Effector CD8-positive, alpha-beta T cell (primary cell): Measurements from ENCODE around the gene ZCCHC24.
A peak's percentile ranks its signal among the peaks of the same experiment; 100 is the strongest.

Source experiments
- DNase-seq: peaks from one replicate; lab custom pipeline; 2025; lab: John Stamatoyannopoulos, UW

The ZCCHC24 gene

DNA sequence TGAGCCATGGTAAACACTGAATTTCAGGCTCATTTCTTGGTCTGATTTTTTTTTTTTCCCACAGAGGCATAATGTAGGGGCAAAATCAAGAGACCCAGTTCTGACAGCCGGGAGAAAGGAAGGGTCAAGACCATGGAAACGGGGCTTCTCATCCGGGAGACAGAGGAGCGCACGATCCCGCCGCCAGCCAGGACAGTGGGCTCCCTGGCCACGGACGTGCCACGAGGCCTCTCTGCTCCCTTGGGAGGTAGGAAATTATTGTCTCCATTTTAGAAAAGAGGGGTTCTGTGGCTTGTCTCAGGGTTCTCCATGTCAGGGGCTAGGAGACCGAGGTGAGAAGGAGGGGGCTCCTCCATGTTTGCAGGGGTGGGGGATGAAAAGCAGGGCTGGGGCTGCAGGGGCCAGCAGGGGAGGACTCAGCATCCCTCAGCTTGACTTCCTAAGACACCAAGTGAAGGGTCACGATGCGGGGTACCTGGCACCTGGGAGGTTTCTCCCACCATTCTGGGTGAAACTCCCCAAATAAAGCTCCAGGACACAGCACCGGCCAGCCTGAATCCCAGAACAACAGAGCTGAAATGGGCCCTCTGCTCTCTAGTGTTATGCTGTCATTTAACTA lies 60.5 kb downstream of the ZCCHC24 start:
- no peak for DNase-seq

DNA sequence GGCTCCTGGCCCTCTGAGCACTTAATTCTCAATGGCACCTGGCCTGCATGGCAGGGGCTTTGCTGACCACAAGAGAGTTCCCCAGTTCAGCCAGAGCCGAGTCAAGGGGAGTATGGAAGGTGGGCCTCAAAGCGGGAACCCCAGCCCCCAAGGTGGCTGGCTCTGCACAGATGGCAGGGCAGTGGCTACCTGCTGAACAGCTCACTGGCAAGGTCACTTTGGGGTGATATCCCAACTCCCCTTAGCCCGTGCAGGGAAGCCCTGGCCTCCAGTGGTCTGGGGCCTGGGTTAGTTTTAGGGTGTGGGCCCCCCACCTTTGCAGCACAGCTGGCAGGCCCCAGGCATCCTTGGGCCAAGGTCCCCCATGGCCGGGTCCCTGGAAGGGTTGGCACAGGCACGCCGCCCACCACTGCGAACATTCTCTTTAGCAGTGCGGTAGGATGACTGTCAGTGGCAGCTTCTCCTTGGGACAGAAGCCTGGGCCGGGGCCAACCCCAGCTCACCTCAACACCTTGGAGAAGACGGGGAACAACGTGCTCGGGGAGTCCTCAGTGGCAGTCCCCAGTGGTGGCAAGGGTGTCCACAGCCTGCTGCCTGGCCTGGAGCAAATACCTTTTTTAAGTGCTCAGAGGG lies 61.3 kb downstream of the ZCCHC24 start:
- no peak for DNase-seq

DNA sequence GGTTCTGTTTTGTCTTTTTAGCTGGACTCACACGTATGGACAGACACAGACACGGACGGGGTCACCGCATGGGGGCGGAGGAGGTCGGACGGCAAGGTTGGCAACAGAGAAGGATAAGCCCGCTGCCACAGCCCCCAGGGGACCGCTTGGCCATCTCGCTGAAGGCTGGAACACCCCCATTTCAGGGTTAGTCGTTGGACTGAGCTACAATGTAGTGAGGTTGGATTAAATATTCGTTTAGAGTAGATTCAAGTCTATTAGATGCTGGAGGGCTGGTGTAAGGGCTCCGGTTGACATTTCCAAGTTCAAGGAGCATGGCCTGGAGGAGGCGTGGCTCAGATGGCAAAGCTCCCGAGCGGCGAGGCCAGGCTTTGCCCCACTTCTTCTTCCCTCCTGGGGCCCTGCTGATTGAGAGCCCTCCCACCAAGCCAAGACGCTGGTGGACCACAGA lies 62.9 kb downstream of the ZCCHC24 start:
- DNase-seq: no peak

DNA sequence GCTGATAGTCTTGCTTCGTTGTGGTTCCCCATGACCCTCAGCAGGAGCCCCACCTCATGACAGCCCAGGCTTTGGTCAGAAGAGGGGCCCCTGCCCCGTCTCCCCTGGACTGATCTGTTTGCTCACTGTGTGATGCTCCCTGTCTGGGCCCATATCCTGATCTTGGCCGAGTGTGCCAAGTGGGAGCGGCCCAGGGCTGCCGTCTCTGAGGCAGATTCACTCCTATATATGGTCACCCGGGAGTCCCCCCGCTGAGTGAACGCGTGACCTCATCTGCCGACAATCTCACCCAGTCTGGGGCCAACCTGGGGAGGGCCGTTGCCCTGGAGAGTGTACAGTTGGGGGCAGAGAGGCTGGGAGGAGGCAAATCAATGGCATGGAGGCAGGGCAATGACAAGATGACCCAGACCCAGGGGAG lies 63.6 kb downstream of the ZCCHC24 start:
- no peak for DNase-seq

DNA sequence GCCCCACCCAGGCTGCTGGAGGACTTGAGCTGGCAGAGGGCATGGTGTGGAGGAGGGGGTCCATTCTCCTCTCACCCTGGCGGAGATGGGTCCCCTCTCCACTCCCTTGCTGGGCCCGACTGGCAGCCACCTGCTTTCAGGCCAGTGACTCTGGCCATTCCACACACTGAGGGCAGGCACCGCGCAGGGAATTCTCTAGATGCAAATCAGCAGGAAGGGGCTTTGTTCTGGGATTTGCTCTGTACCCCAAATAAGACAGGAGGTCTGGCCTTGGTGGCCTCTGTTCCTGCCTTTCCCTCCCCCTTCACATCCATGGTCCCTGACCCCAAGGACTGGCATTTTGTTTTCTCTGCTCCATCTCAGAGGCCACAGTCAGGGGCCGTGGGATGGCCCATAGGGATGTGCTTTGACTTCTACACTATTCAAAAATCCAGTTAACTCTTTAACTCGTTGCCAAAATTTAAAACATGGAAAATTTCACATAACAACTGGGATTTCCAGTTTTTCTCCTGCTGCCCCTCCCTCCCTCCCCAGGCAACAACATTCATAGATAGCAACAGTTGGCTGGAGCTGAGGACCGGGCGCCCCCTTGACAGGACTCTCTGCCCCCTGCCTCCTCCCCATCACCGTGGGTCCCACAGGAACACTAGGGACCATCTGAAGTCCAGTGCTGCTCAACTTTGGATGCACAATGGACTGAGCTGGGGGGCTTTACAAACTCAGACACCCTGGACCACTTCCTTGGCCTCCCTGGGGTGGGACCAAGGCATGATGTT lies 64.3 kb downstream of the ZCCHC24 start:
- no peak for DNase-seq

DNA sequence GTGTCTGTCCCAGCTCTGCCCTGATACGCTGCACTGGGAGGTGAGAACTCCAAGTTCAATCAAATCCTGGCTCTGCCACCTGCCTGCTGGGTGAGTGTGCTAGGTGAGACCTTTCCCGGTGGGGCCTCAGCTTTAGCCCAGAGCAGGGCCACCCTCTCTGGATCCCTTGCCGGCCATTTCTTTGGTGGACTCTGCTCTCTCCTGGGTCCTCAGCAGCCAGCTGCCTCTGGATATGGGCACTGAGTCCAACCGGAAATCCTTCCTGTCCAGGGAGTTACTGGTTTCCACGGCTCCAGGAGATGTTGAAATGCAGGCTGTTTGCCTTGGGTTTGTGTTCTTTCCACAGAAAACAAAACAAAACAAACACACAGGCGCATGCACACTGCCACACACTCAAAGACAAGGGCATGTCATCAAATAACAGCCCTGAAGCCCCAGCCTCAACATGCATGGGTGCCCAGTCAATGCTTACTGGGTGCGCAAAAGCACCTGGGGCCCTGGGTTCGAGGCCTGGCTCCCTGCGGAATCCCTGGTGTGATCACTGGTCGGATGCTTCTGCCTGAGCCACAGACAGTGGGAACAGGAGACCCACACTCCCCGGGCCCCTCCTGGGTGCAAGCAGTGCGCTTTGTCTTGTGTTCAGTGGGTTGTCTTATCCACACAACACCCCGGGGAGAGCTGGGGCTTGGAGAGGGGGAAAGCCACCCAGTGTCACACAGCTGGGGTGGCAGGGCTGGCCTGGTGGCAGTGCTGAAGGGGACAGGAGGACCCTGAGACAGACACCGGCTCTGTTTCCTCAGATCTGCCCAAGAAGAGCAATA lies 65.1 kb downstream of the ZCCHC24 start:
- no peak for DNase-seq

DNA sequence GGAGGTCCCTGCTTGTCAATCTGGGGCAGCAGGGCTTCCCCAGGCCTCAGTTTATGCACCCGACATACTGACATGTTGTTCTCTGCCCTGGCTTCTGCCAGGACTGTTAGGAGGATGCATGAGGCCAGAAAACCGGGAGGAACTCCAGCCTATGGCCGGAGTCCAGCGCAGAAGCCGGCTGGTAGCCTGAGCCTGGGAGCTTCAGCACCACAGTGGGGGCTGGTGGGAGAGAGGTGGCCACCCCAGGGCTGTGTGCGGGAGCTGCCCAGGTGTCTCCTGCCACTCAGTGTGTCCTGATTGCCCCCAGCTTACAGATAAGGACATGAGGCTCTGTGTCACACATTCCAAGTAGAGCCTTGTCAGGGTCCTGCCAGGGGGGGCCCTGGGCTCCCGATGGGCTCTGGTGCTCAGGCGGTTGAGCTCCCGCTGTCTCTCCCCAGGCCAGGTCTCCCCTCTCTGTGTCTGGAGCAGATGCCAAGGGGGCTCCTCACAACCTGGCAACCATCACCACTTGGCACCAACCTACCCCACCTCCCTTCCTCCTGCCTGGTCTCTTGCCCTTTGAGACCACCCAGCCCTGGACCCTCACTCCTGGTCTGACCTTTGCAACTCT lies 65.8 kb downstream of the ZCCHC24 start:
- DNase-seq: no peak

DNA sequence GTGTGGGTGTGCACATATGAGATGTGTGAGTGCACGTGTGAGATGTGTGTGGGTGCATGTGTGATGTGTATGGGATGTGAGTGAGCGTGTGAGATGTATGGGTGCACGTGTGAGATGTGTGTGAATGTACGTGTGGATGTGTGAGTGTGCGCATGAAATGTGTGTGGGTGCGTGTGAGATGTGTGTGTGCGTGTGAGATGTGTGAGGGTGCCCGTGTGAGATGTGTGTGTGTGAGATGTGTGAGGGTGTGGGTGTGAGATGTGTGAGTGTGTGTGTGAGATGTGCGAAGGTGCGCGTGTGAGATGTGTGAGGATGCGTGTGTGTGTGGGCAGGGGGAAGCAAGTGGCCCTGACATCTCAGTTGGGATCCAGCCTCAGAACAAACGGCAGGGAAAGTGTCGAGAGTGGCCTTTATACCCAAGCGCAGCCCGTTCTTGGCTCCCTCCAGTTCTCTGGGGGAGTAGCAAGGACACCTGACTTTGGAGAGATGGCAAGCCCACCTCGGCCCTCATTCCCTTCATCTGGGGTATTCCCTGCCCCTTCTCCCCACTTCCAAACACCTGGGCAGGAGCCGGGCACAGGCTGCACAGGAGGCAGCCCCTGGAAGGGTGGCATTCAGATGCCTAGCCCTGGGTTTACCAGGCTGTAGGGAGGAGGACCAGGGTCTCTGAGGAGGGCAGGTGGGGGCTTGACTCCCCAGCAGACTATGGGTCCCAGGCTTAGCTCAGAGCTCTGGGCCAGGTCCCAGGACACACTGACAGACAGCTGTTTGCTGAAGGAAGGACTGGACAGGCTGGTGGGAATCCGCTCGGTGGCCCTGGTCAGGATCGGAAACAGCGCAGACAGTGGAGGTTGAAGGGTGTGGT lies 66.5 kb downstream of the ZCCHC24 start:
- no peak for DNase-seq

DNA sequence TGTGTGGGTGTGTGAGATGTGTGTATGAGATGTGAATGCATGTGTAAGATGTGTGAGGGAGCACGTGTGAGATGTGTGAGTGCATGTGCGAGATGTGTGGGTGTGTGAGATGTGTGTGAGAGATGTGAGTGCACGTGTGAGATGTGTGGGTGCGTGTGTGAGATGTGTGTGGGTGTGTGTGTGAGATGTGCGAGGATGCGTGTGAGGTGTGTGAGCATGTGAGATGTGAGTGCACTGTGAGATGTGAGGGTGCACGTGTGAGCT lies 67.1 kb downstream of the ZCCHC24 start:
- DNase-seq: no peak

DNA sequence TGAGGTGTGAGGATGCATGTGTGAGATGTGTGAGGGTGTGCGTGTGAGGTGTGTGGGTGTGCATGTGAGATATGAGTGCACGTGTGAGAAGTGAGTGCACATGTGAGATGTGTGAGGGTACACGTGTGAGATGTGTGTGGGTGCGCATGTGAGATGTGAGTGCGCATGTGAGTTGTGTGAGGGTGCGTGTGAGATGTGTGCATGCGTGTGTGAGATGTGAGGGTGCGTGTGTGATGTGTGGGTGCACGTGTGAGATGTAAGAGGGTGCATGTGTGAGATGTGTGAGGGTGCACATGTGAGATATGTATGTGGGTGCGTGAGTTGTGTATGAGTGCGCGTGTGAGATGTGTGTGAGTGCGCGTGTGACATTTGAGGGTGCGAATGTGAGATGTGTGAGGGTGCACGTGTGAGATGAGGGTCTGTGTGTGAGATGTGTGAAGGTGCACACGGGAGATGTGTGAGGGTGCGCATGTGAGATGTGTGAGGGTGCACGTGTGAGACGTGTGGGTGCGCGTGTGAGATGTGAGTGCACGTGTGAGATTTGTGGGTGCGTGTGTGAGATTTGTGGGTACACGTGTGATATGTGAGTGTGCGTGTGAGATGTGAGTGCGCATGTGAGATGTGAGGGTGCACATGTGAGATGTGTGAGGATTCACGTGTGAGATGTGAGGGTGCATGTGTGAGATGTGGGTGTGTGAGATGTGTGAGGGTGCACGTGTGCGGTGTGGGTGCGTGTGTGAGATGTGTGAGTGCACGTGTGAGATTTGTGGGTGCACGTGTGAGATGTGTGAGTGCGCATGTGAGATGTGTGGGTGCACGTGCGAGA lies 67.7 kb downstream of the ZCCHC24 start:
- DNase-seq: no peak

DNA sequence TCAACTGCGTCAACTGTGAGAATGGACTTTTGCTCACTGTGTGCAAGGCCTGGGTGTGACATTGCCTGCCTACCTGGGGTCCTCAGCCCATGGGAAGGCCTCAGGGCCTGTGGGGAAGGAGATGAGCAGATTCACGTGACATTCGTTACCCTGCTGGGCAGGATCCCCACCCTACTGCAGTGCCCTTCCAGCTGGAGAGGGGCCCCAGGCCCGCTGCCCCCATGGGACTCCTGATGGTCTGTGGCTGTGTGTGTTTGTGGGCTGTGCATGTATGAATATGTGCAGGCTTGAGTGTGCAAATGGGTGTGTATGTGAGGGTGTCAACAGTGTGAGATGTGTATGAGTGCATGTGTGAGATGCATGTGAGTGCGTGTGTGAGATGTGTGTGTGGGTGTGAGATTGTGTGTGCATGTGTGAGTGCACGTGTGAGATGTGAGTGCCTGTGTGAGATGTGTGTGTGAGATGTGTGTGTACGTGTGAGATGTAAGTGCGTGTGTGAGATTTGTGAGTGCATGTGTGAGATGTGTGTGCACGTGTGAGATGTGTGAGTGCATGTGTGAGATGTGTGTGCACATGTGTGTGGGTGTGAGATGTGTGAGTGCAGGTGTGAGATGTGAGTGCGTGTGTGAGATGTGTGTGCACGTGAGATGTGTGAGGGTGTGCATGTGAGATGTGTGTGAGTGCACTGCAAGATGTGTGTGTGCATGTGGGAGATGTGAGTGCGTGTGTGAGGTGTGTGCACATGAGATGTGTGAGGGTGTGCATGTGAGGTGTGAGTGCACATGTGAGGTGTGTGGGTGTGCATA lies 68.5 kb downstream of the ZCCHC24 start:
- DNase-seq: no peak

DNA sequence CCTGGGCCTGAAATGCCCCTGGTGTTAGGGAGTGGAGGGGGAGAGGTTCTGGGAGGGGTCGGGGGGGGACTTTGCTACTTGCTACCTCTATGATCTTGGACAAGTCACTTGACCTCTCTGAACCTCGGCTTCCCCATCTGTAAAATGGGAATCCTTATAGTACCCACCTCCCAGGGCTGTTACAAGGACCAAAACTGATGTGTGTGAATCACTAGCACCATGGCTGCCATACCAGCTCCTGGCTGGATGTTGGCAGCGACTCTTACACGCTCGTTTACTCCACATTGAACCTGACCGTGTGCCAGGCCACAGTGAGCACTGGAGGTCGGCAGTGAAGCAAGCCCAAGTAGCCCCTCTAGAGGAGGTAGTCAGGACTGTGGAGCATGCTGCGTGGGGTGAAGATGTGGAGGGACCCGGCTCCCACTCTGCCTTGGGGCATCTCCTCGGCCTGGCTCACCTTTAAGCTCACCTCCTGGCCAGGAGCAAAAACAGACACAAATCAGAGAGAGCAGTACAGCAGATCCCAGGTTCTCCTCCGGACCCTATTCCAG lies 69.3 kb downstream of the ZCCHC24 start:
- DNase-seq: no peak

DNA sequence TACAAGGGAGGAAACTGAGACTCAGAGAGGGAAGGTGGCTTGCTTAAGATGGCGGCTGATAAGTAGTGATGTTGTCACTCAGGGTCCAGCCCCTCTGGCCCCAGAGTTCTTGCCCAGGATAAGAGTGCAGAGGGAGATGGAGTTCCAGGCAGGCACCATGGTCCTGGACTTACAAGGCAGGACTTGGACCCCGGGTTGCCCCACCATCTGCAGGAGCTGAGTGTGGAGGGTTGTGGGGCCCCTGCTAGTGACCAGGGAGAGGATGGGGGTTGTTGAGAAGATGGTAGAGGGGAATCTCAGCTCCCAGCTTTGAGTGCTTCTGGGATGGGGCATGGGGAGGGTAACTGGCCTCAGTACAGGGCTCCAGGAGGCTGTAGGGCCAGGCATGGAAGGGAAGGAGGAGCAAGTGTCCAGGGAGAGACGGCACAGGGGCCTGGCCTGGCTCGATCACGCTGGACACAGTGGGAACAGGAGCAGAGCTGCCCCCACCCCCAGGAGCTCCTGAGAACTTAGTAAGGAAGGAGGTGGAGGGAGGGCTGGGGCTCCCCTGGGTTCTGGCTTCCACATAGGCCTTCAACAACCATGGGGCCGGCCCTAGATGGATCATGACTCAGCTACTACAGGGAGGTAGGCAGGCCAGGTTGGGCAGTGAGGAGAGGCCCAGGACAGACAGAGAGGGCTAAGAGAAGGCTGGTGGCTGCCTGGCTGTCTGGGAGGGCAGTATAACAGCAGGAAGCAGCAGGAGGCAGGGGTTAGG lies 69.9 kb downstream of the ZCCHC24 start:
- DNase-seq: no peak

DNA sequence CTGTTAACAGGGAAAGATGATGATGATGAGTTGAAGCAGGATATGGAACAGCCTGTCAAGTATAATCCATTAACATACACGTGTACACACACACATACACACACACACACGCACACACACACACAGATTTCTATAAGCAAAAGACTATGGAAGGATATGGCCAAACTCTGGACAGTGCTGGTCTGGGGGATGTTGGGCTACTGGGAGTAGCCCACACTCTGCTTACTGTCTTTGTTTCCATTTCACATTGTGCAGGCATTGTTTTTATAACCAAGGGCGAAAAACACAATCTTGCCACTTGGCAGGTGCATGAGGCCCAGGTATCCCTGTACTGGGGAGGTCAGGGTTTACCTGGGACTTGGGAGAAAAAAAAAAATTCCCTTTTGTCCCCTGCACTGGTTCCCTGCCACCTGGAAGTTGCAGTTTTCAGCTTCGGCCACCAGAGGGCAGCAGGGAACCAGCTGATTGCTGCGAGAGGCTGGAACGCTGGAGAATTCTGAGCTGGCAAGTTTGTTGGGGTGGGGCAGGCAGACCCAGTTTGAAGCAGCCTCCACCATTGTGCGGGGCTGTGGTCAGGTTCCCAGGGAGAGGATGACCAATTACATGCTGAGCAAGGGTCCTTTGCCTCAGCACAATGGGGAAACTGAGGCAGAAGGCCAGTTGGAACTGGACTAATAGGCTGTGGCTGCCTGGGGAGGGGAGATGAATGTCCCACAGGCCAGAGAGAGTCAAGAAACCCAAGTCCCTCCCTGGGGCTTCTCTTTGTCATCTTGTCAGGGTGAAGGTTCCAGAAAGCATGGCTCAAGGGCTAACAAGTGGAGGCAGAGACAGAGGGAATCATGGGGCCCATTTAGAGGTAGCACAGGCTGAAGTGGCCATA lies 70.9 kb downstream of the ZCCHC24 start:
- DNase-seq: peak; percentile 68

DNA sequence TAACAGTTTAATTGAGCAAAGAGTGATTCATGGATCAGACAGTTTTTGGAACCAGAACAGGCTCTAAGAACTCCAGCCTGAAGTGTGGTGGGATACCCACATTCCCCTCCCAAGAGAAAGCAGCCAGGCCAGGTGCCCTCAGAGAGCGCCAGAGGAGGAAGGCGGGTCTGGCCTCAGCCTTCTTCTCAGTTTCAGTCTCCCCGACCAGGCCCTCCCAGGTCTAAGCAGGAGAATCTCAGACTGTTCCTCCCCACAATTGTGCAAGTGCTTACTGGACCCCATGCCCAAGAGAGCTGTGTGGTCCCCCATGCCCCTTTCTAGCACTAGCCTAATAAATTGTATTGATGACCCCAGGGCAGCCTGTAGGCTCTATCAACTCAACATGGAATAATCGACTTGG lies 72.6 kb downstream of the ZCCHC24 start:
- DNase-seq: no peak

DNA sequence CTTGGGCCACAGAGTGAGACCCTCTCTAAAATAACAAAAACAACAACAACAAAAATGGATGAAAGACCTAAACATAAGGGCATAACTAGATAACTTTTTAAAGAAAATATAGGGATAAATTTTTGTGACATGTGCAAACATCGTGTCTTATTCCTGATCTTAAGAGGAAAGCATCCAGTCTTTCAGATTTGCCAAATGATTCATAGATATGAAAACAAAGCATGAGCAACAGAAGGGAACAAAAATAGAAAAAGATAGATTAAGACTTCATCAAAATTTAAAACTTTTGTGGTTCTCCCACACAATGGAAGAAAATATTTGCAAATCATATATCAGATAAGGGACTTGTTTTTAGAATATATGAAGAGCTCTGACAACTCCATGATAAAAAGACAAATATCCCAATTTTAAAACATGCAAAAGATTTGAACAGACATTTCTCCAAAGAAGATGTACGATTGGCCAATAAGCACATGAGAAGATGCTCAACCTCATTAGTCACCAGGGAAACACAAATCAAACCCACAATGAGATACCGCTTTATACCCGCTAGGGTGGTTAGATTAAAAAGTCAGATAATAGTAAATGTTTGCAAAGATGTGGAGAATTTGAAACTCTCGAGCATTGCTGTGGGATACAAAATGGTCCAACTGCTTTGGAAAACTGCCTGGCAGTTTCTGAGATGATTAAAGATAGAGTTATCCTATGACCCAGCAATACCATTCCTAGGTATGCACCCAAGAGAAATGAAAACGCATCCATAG lies 77.8 kb downstream of the ZCCHC24 start:
- no peak for DNase-seq
